SK-N-SH (cell line): ENCODE data around the gene MCF2L. TPM values are rescaled to one million over a fixed set of nuclear protein-coding genes. Genes with fewer than 3 reads are reported as not detected.

Experiments used
- CTCF ChIA-PET: fragments of 300-600, 350-600 bp; formaldehyde crosslinking; extraction: SDS; loops from one replicate; lab custom pipeline; 2021; lab: Yijun Ruan, JAX
- POLR2A ChIA-PET: fragments of 350-600 bp; sonication (Branson Sonifier 250); formaldehyde crosslinking; extraction: SDS; loops from one replicate; lab custom pipeline; 2020; ENCODE audit warnings: antibody characterized with exemption, inconsistent platforms; lab: Yijun Ruan, JAX
- DNase-seq: peaks from one replicate; pipeline ENCODE4 v3.0.0; 2012
- H2AFZ ChIP-seq: fragments of 200-600 bp; sonication (generic); 2 replicates; pipeline ENCODE4 v1.8.1; 2016; ENCODE audit warnings: antibody characterized with exemption, mild to moderate bottlenecking, low read depth
- H3F3A ChIP-seq: fragments of 200-600 bp; sonication (generic); replicated peaks from 2 replicates; pipeline ENCODE3; 2016; ENCODE audit warnings: antibody characterized with exemption, mild to moderate bottlenecking; ENCODE audit not compliant: insufficient read depth
- H3K27ac ChIP-seq, 2 experiments: fragments of 200-500 bp in 1 of 2; fragments of 200-600 bp in 1 of 2; sonication (Bioruptor generic) in 1 of 2; sonication (generic), shearing (Covaris generic) in 1 of 2; 2 replicates each; pipeline versions ENCODE4 v1.5.1 to v1.6.1; 2014 to 2016; ENCODE audit warnings: low read depth in 2 of 2, inconsistent platforms in 1 of 2, low read length in 1 of 2, mild to moderate bottlenecking in 1 of 2, mixed read lengths in 1 of 2
- H3K27me3 ChIP-seq: fragments of 200-600 bp; sonication (generic), shearing (Covaris generic); 2 replicates; pipeline ENCODE4 v1.6.1; 2016; ENCODE audit warnings: mixed run types; ENCODE audit not compliant: insufficient read depth
- H3K36me3 ChIP-seq, 2 experiments: fragments of 200-500 bp in 1 of 2; fragments of 200-600 bp in 1 of 2; sonication (Bioruptor generic) in 1 of 2; sonication (generic) in 1 of 2; replicated peaks in 1 of 2; 2 replicates each; pipeline versions ENCODE3 to v1.5.1; 2014 to 2016; ENCODE audit warnings: low read length in 1 of 2, mild to moderate bottlenecking in 1 of 2; ENCODE audit not compliant: insufficient read depth in 2 of 2, control insufficient read depth in 1 of 2
- H3K4me1 ChIP-seq, 2 experiments: fragments of 200-500 bp in 1 of 2; fragments of 200-600 bp in 1 of 2; sonication (Bioruptor generic) in 1 of 2; sonication (generic), shearing (Covaris generic) in 1 of 2; 2 replicates each; pipeline versions ENCODE4 v1.5.1 to v1.6.1; 2014 to 2016; ENCODE audit warnings: low read depth in 1 of 2, low read length in 1 of 2, mixed run types in 1 of 2; ENCODE audit not compliant: insufficient read depth in 2 of 2, control insufficient read depth in 1 of 2
- H3K4me2 ChIP-seq: fragments of 200-600 bp; sonication (generic), shearing (Covaris generic); 2 replicates; pipeline ENCODE4 v1.6.1; 2017; ENCODE audit warnings: mixed run types
- H3K4me3 ChIP-seq, 2 experiments: fragments of 200-500 bp in 1 of 2; fragments of 200-600 bp in 1 of 2; sonication (Bioruptor generic) in 1 of 2; sonication (generic), shearing (Covaris generic) in 1 of 2; 2 replicates each; pipeline versions ENCODE4 v1.5.1 to v1.8.1; 2014 to 2016; ENCODE audit warnings: low read depth in 2 of 2, inconsistent platforms in 1 of 2, low read length in 1 of 2, mild to moderate bottlenecking in 1 of 2, mixed read lengths in 1 of 2, moderate library complexity in 1 of 2
- H3K79me2 ChIP-seq: fragments of 200-600 bp; sonication (generic); 2 replicates; pipeline ENCODE4 v1.8.1; 2017; ENCODE audit warnings: mild to moderate bottlenecking; ENCODE audit not compliant: insufficient read depth
- H3K9ac ChIP-seq: fragments of 200-600 bp; sonication (generic); 2 replicates; pipeline ENCODE4 v1.6.1; 2017; ENCODE audit warnings: mixed run types
- H3K9me2 ChIP-seq: fragments of 200-600 bp; sonication (generic); 2 replicates; pipeline ENCODE4 v1.6.1; 2017; ENCODE audit warnings: mixed run types
- H3K9me3 ChIP-seq: fragments of 200-600 bp; sonication (generic); 2 replicates; pipeline ENCODE4 v1.6.1; 2017; ENCODE audit warnings: mixed run types, mild to moderate bottlenecking, moderate library complexity
- H4K20me1 ChIP-seq: fragments of 200-600 bp; sonication (generic); 2 replicates; pipeline ENCODE4 v1.6.1; 2017; ENCODE audit warnings: mild to moderate bottlenecking, mixed run types; ENCODE audit not compliant: insufficient read depth
- EP300 ChIP-seq, 2 experiments: IDR thresholded peaks; 2 replicates each; pipeline versions ENCODE4 v1.4.0 to v1.6.1; 2012; ENCODE audit warnings: borderline replicate concordance in 1 of 2, low read depth in 1 of 2, low read length in 1 of 2
- FOXJ3 ChIP-seq: sonication (generic); formaldehyde crosslinking; IDR thresholded peaks from 2 replicates; pipeline ENCODE4 v1.5.1; 2020; ENCODE audit warnings: mild to moderate bottlenecking, missing genetic modification reagents
- GABPA ChIP-seq: IDR thresholded peaks from 2 replicates; pipeline ENCODE4 v1.4.0; 2012; ENCODE audit warnings: low read depth, mild to moderate bottlenecking
- NRF1 ChIP-seq: IDR thresholded peaks from 2 replicates; pipeline ENCODE4 v1.6.1; 2012; ENCODE audit warnings: low read depth, mild to moderate bottlenecking, low read length
- RAD21 ChIP-seq: IDR thresholded peaks from 2 replicates; pipeline ENCODE4 v1.6.1; 2012; ENCODE audit warnings: mild to moderate bottlenecking, low read length
- RFX5 ChIP-seq: IDR thresholded peaks from 2 replicates; pipeline ENCODE4 v1.6.1; 2012; ENCODE audit warnings: mild to moderate bottlenecking, improper control_type of control experiment, low read length
- SMC3 ChIP-seq: IDR thresholded peaks from 2 replicates; pipeline ENCODE4 v1.6.1; 2012; ENCODE audit warnings: low read depth, low read length, improper control_type of control experiment
- TEAD4 ChIP-seq: IDR thresholded peaks from 2 replicates; pipeline ENCODE4 v1.4.0; 2012; ENCODE audit warnings: mild to moderate bottlenecking, borderline replicate concordance; ENCODE audit not compliant: insufficient read depth
- WGBS: methylation state at CpG from one replicate; pipeline ENCODE4 v1.1.6; 2017; ENCODE audit warnings: low lambda C conversion rate; 5-methylcytosine and 5-hydroxymethylcytosine counted together
- polyA plus RNA-seq, 3 experiments: library from polyadenylated mRNA; depleted of rRNA; stranded (reverse); fragments of >200 nt; gene quantifications; 2 replicates each; pipeline ENCODE4 v1.2.3, GENCODE V29; 2012
- TF ChIP-seq, protein P1 (sequence below): IDR thresholded peaks from 2 replicates; pipeline ENCODE4 v1.4.0; 2012; ENCODE audit warnings: low read depth, borderline replicate concordance
- TF ChIP-seq, protein P2 (sequence below): IDR thresholded peaks from 2 replicates; pipeline ENCODE4 v1.4.0; 2012; ENCODE audit warnings: low read depth, borderline replicate concordance

Gene MCF2L
- polyA plus RNA-seq, 1 of the 3 experiments (the other 2 are of a cell fraction): 0.56 TPM

DNA sequence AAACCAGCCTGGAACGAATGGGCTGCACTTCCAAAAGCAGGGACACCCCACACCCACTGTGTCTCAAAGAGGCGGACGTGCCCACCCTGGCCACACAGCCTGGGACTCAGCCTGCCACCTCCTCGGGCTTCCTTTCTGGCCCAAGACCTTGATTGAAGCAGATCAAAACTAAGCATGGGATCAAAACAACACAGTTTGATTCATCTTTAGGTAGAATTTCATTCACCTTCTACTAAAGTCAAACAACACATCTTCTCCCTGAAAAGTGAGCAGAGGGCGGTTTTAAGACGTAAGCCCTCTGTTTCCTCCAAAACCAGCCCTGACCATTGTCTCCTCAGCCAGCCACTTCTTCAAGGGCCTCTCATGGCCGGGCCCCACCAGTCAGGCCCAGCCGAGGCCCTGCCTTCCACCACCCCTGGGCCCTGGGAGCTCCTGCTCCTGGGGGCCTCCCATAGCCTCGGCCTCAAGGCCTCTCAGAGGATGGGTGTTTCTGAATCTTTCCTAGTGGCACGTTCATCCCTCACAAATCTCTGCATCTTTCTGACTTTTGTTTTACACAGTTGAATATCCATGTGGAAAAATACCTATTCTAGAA is 147.3 kb downstream of the MCF2L start:
- peak; percentile 14 for DNase-seq
- no peak overlapping the region for H3K4me2 ChIP-seq
- H3K9me3 ChIP-seq: no peaks in the 10 kb centered on the region
- no peak for TF ChIP-seq GABPA
- TF ChIP-seq NRF1: no peak
- no peak for TF ChIP-seq SMC3
- TF ChIP-seq RFX5: no peak
- TF ChIP-seq FOXJ3 (CRISPR knock-in tag): no peak
- no peak for TF ChIP-seq RAD21
- H3F3A ChIP-seq: no peaks in the 10 kb centered on the region
- ChIA-PET POLR2A (no interaction called here), CTCF (interaction anchor here (0.6 kb wide), 1 partner anchor 133 kb away, joined by 3 read pairs; no protein-coding TSS in a partner anchor)
- no peaks in the 10 kb centered on the region for H3K9me2 ChIP-seq
- H3K4me1 ChIP-seq: peaks cover 0 to under 1% of the 10 kb centered on the region in 2 experiments; a peak in 1 of 4 replicates
- H3K36me3 ChIP-seq: no peaks in the 10 kb centered on the region
- H3K27me3 ChIP-seq: no peaks in the 10 kb centered on the region
- no peak overlapping the region for H3K9ac ChIP-seq
- no peaks in the 10 kb centered on the region for H3K79me2 ChIP-seq
- 67% methylated on average over 10 of the region's 10 CpGs for WGBS
- H3K27ac ChIP-seq: no peak overlapping the region
- H2AFZ ChIP-seq: no peak overlapping the region
- H4K20me1 ChIP-seq: no peaks in the 10 kb centered on the region
- H3K4me3 ChIP-seq: no peak overlapping the region

DNA sequence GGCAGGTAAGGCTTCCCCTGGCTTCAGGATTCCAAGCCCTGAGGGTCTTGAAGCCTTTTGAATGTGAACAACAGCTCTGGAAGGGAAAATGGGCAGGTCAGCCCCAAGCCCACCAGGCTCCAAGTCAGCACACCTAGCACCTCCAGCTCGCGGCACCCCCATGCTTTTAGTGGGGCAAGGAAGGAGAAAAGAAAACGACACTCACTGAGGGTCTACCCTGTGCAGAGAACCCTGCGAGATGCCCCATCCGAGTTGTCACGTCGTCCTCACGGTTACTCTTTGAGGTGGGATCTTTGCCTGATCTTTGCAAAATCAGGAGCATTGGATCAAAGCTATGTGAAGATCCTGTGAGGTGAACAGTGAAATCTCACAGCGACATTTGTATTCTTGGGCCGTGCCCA is 147.9 kb downstream of the MCF2L start:
- H3K9ac ChIP-seq: no peak overlapping the region
- peaks cover 0 to 6% of the 10 kb centered on the region in 2 experiments; a peak in 1 of 4 replicates for H3K4me1 ChIP-seq
- no peaks in the 10 kb centered on the region for H4K20me1 ChIP-seq
- H2AFZ ChIP-seq: no peak overlapping the region
- no peaks in the 10 kb centered on the region for H3F3A ChIP-seq
- no peak overlapping the region for H3K27ac ChIP-seq
- no peak overlapping the region for H3K4me3 ChIP-seq
- H3K79me2 ChIP-seq: no peaks in the 10 kb centered on the region
- no peak overlapping the region for H3K4me2 ChIP-seq
- no peaks in the 10 kb centered on the region for H3K27me3 ChIP-seq
- H3K9me2 ChIP-seq: no peaks in the 10 kb centered on the region
- peak; percentile 9 for DNase-seq
- no peak for TF ChIP-seq EP300 (IDR thresholded peaks at IDR 0.05; ENCODE audit: borderline replicate concordance in 1 of 2, low read depth in 1 of 2, low read length in 1 of 2)
- TF ChIP-seq, protein P1, sequence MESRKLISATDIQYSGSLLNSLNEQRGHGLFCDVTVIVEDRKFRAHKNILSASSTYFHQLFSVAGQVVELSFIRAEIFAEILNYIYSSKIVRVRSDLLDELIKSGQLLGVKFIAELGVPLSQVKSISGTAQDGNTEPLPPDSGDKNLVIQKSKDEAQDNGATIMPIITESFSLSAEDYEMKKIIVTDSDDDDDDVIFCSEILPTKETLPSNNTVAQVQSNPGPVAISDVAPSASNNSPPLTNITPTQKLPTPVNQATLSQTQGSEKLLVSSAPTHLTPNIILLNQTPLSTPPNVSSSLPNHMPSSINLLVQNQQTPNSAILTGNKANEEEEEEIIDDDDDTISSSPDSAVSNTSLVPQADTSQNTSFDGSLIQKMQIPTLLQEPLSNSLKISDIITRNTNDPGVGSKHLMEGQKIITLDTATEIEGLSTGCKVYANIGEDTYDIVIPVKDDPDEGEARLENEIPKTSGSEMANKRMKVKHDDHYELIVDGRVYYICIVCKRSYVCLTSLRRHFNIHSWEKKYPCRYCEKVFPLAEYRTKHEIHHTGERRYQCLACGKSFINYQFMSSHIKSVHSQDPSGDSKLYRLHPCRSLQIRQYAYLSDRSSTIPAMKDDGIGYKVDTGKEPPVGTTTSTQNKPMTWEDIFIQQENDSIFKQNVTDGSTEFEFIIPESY: no peak
- TF ChIP-seq, protein P2, sequence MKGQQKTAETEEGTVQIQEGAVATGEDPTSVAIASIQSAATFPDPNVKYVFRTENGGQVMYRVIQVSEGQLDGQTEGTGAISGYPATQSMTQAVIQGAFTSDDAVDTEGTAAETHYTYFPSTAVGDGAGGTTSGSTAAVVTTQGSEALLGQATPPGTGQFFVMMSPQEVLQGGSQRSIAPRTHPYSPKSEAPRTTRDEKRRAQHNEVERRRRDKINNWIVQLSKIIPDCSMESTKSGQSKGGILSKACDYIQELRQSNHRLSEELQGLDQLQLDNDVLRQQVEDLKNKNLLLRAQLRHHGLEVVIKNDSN: no peak
- TF ChIP-seq TEAD4: no peak
- CTCF ChIA-PET: interaction anchor here (0.6 kb wide), 1 partner anchor 133 kb away, joined by 3 read pairs; no protein-coding TSS in a partner anchor
- H3K9me3 ChIP-seq: no peaks in the 10 kb centered on the region
- WGBS: 75% methylated on average over 8 of the region's 10 CpGs
- H3K36me3 ChIP-seq: no peaks in the 10 kb centered on the region
- POLR2A ChIA-PET: no interaction called here
